Fibroblast of the aortic adventitia (primary cell): ENCODE data around the gene CTTNBP2NL. TPM values are rescaled to one million over a fixed set of nuclear protein-coding genes. Genes with fewer than 3 reads are reported as not detected.
"Not testable (repeated sequence)": the region's sequence is repeated elsewhere in the genome, so short reads cannot be mapped to it uniquely, and the experiment has no call there.

Experiments used
- DNase-seq: peaks from one replicate; pipeline ENCODE4 v3.0.0-alpha.2; 2010; ENCODE audit warnings: low read depth
- H3K4me3 ChIP-seq: 2 replicates; pipeline ENCODE4 v1.5.1; 2011; ENCODE audit warnings: low read depth, mild to moderate bottlenecking, control low read depth, low read length, moderate library complexity
- CTCF ChIP-seq: IDR thresholded peaks from 2 replicates; pipeline ENCODE4 v1.5.1; 2011; ENCODE audit warnings: mild to moderate bottlenecking, low read length, control low read depth, inconsistent platforms; ENCODE audit not compliant: insufficient read depth
- total RNA-seq: library from RNA; depleted of rRNA; stranded (reverse); fragments of >200 nt; gene quantifications from 2 replicates; pipeline ENCODE4 v1.2.3, GENCODE V29; 2012; ENCODE audit warnings: low replicate concordance

CTTNBP2NL gene
- total RNA-seq, 1 donor: 27.0 TPM

DNA sequence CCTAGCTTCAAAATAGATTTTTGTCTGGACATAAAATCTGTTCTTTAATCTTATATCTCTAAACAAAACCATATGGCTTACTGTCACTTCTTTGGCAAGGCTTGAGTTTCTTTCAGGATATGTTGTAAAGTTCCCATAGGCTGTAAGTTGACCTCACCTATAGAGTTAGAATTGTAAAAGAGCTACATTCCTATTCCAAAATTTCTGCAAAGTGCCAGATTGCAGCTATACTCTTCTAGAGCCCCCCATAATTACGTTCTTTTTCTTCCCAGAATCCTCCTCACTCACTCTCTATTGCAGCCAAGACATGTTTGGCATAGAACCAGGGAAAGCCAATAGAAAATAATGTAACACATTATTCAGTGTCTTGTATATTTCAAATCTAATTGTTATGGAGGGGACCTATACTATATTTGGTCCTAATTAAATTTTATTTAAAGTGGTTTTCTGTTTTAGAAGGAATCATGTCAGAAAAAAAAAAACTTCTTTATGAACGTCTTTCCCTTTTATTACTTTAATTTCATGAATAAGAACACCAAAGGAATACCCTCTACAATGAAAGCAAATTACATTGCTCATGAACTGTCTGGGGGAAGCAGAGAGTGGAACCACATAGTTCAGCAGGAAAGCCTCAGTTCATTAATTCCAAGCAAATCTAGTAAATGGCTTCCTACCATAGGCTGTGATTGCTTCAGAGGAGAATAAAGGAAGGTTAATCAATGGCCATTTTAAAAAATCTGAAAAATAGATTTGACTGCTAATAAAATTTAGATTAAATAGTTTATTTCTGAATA is 22.3 kb downstream of the CTTNBP2NL start:
- no peak overlapping the region for H3K4me3 ChIP-seq
- TF ChIP-seq CTCF: no peak
- peak; percentile 45 for DNase-seq

- no peak for DNase-seq
- TF ChIP-seq CTCF: no peak
- H3K4me3 ChIP-seq: no peak overlapping the region
Observed at GRCh38 chr1:112423207-112423606, 27.2 kb downstream of the CTTNBP2NL start.

DNA sequence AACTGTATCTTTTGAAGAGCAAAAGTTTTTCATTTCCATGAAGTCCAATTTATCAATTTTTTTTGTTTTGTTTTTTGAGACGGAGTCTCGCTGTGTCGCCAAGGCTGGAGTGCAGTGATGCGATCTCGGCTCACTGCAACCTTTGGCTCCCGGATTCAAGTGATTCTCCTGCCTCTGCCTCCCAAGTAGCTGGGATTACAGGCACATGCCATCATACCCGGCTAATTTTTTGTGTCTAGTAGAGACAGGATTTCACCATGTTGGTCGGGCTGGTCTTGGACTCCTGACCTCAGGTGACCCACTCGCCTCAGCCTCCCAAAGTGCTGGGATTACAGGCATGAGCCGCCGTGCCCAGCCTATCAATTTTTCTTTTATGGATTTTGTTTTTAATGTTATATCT is 27.7 kb downstream of the CTTNBP2NL start:
- DNase-seq, H3K4me3 ChIP-seq: not testable (repeated sequence)

DNA sequence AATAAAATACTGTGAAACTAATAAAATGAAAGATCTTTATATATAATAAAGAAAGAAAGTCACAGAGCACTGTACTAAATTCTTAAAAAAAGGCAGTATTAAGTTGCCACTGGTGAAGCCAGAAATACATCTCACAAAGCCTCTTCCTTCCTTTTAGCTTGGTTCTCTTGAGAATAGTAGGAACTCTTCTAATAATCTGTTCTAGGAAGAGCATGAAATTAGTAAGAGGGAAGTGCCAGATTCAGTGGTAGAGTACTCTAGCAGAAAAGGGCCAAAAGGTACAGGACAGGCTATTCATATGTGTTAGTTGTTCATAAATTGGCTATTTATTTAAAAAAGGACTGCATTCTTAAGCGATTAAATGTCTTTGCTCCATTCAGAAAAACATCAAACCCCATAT is 33.7 kb downstream of the CTTNBP2NL start:
- TF ChIP-seq CTCF: no peak
- no peak for DNase-seq
- H3K4me3 ChIP-seq: no peak overlapping the region

GRCh38 chr1:112431038-112431437 is 35.0 kb downstream of the CTTNBP2NL start:
- TF ChIP-seq CTCF: no peak
- DNase-seq: no peak
- no peak overlapping the region for H3K4me3 ChIP-seq

GRCh38 chr1:112435448-112435847 is 39.4 kb downstream of the CTTNBP2NL start:
- H3K4me3 ChIP-seq: no peak overlapping the region
- no peak for DNase-seq
- TF ChIP-seq CTCF: no peak

DNA sequence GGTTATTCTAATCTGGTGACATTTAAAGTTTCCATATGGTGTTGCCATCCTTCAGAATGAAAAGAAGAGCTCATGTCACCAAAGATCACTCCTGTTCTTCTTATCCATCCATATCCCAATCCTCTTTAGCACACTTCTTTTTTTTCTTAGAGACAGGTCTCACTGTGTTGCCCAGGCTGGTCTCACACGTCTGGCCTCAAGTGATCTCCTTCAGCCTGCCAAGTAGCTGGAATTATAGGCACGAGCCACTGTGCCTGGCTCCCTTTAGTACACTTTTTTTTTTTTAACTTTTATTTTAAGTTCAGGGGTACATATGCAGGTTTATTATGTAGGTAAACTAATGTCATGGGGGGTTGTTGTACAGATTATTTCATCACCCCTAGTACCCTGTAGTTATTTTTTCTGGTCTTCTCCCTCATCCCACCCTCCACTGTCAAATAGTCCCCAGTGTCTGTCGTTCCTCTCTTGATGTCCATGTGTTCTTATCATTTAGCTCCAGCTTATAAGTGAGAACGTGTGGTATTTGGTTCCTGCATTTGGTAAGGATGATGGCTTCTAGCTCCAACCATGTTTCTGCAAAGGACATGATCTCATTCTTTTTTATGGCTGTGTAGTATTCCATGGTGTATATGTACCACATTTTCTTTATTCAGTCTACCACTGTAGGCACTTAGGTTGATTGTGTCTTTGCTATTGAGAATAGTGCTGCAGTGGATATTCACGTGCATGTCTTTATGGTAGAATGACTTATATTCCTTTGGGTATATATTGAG is 40.6 kb downstream of the CTTNBP2NL start:
- no peak for TF ChIP-seq CTCF
- H3K4me3 ChIP-seq: no peak overlapping the region
- DNase-seq: no peak

DNA sequence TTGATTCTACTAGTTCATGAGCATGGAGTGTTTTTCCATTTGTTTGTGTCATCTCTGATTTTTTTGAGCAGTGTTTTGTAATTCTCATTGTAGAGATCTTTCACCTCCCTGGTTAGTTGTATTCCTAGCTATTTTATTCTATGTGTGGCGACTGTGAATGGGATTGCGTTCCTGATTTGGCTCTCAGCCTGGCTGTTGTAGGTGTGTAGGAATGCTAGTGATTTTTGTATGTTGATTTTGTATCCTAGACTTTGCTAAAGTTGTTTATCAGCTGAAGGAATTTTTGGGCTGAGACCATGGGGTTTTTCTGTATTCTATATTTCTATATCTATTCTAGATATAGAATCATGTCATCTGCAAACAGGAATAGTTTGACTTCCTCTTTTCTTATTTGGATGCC is 42.1 kb downstream of the CTTNBP2NL start:
- not testable (repeated sequence) for H3K4me3 ChIP-seq
- DNase-seq: peak; percentile 37
